Measurements from ENCODE around the gene XPO4. TPM values are rescaled to one million over a fixed set of nuclear protein-coding genes. Genes with fewer than 3 reads are reported as not detected.

The XPO4 gene
- total RNA-seq, 1 experiment from 2014 or later: 34.9 TPM

- no peaks in the 10 kb centered on the region for H3K4me1 Mint-ChIP-seq
- no peak overlapping the region for H3K27ac Mint-ChIP-seq
- TF ChIP-seq ETV6 (CRISPR knock-in tag; IDR thresholded peaks at IDR 0.05) (no peak), NR2C2 (CRISPR knock-in tag; IDR thresholded peaks at IDR 0.05) (no peak), ZBTB43 (CRISPR knock-in tag; IDR thresholded peaks at IDR 0.05) (no peak), ZNF317 (CRISPR knock-in tag; IDR thresholded peaks at IDR 0.05; ENCODE audit: borderline replicate concordance, low read depth) (no peak), ZNF219 (CRISPR knock-in tag; IDR thresholded peaks at IDR 0.05; ENCODE audit: borderline replicate concordance) (no peak), GRHL2 (CRISPR knock-in tag; IDR thresholded peaks at IDR 0.05; ENCODE audit: insufficient replicate concordance, severe bottlenecking) (no peak), NR3C1 (CRISPR knock-in tag; conservative IDR thresholded peaks at IDR 0.05; ENCODE audit: low read depth) (no peak), NFE2L1 (CRISPR knock-in tag; IDR thresholded peaks at IDR 0.05) (no peak), ATF3 (CRISPR knock-in tag; conservative IDR thresholded peaks at IDR 0.05) (no peak)
- no peak overlapping the region for H3K4me3 Mint-ChIP-seq
- ChIA-PET POLR2A (interaction anchor here (0.7 kb wide), 1 partner anchor 13 kb away, joined by 3 read pairs; no protein-coding TSS in a partner anchor), CTCF (interaction anchor here (0.7 to 2.7 kb wide), 3 partner anchors 40 to 137 kb away, joined by 3 to 11 read pairs (median 5); no protein-coding TSS in a partner anchor)
- H3K9me3 Mint-ChIP-seq: no peaks in the 10 kb centered on the region
- no peak for DNase-seq (ENCODE audit: low spot score)
- H3K27me3 Mint-ChIP-seq (ENCODE audit: low read depth): no peaks in the 10 kb centered on the region
- peaks cover 48% of the 10 kb centered on the region for H3K36me3 Mint-ChIP-seq
- ATAC-seq: no peak
Measured at GRCh38 chr13:20788312-20788711, 114.2 kb downstream of the XPO4 start.

GRCh38 chr13:20787180-20787579 lies 115.4 kb downstream of the XPO4 start:
- Mint-ChIP-seq H3K4me1 (no peaks in the 10 kb centered on the region), H3K27me3 (ENCODE audit: low read depth) (no peaks in the 10 kb centered on the region), H3K9me3 (no peaks in the 10 kb centered on the region), H3K27ac (no peak overlapping the region), H3K36me3 (peaks cover 49% of the 10 kb centered on the region), H3K4me3 (no peak overlapping the region)
- ATAC-seq (no peak), DNase-seq (ENCODE audit: low spot score) (no peak)
- POLR2A ChIA-PET: no interaction called here
- CTCF ChIA-PET: interaction anchor here (0.5 to 2.7 kb wide), 2 partner anchors 20 to 41 kb away, joined by 6 to 11 read pairs; no protein-coding TSS in a partner anchor
- TF ChIP-seq ZMAT4 (CRISPR knock-in tag; IDR thresholded peaks at IDR 0.05) (no peak), FOXP4 (CRISPR knock-in tag; IDR thresholded peaks at IDR 0.05) (no peak), MYBL2 (CRISPR knock-in tag; IDR thresholded peaks at IDR 0.05) (no peak), ATF3 (CRISPR knock-in tag; conservative IDR thresholded peaks at IDR 0.05) (no peak), FOXK1 (CRISPR knock-in tag; IDR thresholded peaks at IDR 0.05) (no peak), CTCF (IDR thresholded peaks at IDR 0.05) (no peak), ZNF121 (CRISPR knock-in tag; IDR thresholded peaks at IDR 0.05) (no peak), PRRX2 (CRISPR knock-in tag; IDR thresholded peaks at IDR 0.05) (no peak), GRHL2 (CRISPR knock-in tag; IDR thresholded peaks at IDR 0.05; ENCODE audit: insufficient replicate concordance, severe bottlenecking) (no peak), JAZF1 (CRISPR knock-in tag; IDR thresholded peaks at IDR 0.05) (no peak), ZNF425 (CRISPR knock-in tag; conservative IDR thresholded peaks at IDR 0.05) (no peak), ZBTB43 (CRISPR knock-in tag; IDR thresholded peaks at IDR 0.05) (no peak), PRDM15 (CRISPR knock-in tag; IDR thresholded peaks at IDR 0.05) (no peak)

All from WTC11 (cell line).